Loucy (cell line): Measurements from ENCODE around the gene USH1C.

Experiments
- H2AFZ ChIP-seq: fragments of 200-600 bp; sonication (generic); 2 replicates; pipeline ENCODE4 v1.6.0; 2016; ENCODE audit warnings: antibody characterized with exemption, mild to moderate bottlenecking, low read length, moderate library complexity
- H3F3A ChIP-seq: fragments of 200-600 bp; 2 replicates; pipeline ENCODE4 v1.6.0; 2016; ENCODE audit warnings: antibody characterized with exemption, low read depth, mild to moderate bottlenecking
- H3K27me3 ChIP-seq: fragments of 200-600 bp; sonication (generic); 2 replicates; pipeline ENCODE4 v1.6.1; 2014; ENCODE audit warnings: low read length, mild to moderate bottlenecking; ENCODE audit not compliant: insufficient read depth, poor library complexity, severe bottlenecking
- H3K36me3 ChIP-seq: fragments of 200-600 bp; sonication (generic); 2 replicates; pipeline ENCODE4 v1.6.1; 2016; ENCODE audit warnings: low read length; ENCODE audit not compliant: insufficient read depth
- H3K4me1 ChIP-seq: fragments of 200-600 bp; sonication (generic); 2 replicates; pipeline ENCODE4 v1.5.1; 2014; ENCODE audit warnings: low read length, mild to moderate bottlenecking; ENCODE audit not compliant: insufficient read depth, poor library complexity, severe bottlenecking
- H3K4me2 ChIP-seq: fragments of 200-600 bp; sonication (generic); 2 replicates; pipeline ENCODE4 v1.6.0; 2014; ENCODE audit warnings: antibody characterized with exemption, low read length, low read depth, mild to moderate bottlenecking; ENCODE audit not compliant: poor library complexity, severe bottlenecking
- H3K4me3 ChIP-seq: fragments of 200-600 bp; sonication (generic); 2 replicates; pipeline ENCODE4 v1.5.1; 2014; ENCODE audit warnings: low read length, mild to moderate bottlenecking, mixed read lengths; ENCODE audit not compliant: poor library complexity, severe bottlenecking
- H3K79me2 ChIP-seq: fragments of 200-600 bp; sonication (generic); 2 replicates; pipeline ENCODE4 v1.6.1; 2014; ENCODE audit warnings: low read length; ENCODE audit not compliant: insufficient read depth
- H3K9ac ChIP-seq: fragments of 200-600 bp; sonication (generic); 2 replicates; pipeline ENCODE4 v1.6.0; 2014; ENCODE audit warnings: mild to moderate bottlenecking, low read depth, low read length, moderate library complexity; ENCODE audit not compliant: poor library complexity, severe bottlenecking
- H3K9me2 ChIP-seq: fragments of 200-600 bp; sonication (generic); replicated peaks from 2 replicates; pipeline ENCODE4 v1.6.1; 2016; ENCODE audit warnings: low read depth, low read length, mixed read lengths
- H3K9me3 ChIP-seq: fragments of 200-600 bp; sonication (generic); 2 replicates; pipeline ENCODE4 v1.6.1; 2014; ENCODE audit warnings: mild to moderate bottlenecking, antibody characterized with exemption, low read length, low read depth; ENCODE audit not compliant: insufficient read depth
- H4K20me1 ChIP-seq: fragments of 200-600 bp; sonication (generic); 2 replicates; pipeline ENCODE4 v1.6.0; 2014; ENCODE audit warnings: antibody characterized with exemption, low read length, mild to moderate bottlenecking; ENCODE audit not compliant: insufficient read depth, poor library complexity, severe bottlenecking
- CTCF ChIP-seq: fragments of 200-600 bp; sonication (generic); conservative IDR thresholded peaks from 2 replicates; pipeline ENCODE4 v1.5.1; 2014; ENCODE audit warnings: mild to moderate bottlenecking, antibody characterized with exemption, low read length
- EZH2phosphoT487 ChIP-seq: fragments of 200-600 bp; IDR thresholded peaks from 2 replicates; pipeline ENCODE4 v1.6.1; 2018; ENCODE audit warnings: antibody characterized with exemption, mild to moderate bottlenecking, moderate library complexity, borderline replicate concordance

USH1C gene

DNA sequence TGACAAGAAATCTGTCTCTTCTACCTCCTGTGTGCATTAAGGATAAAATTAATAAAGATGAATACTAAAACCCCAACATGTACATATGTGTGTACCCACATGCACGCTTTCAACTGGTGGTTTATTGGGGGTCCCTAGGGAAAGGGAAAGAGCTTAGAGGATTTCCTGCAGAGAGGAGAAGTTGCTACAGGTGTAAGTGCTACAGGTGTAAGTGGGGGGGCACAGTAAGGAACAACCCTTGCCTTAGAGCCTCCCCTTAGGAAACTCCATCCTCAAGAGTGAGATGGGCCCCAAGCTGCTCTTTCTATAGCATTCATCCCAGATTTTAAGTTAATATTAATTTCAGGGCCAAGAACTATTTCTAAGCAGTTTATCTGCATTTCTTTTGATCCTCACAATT lies 55.7 kb downstream of the USH1C start:
- Histone ChIP-seq H2AFZ (no peak overlapping the region), H3K27me3 (no peaks in the 10 kb centered on the region), H3K4me1 (no peaks in the 10 kb centered on the region), H3K9me3 (no peaks in the 10 kb centered on the region), H3F3A (no peaks in the 10 kb centered on the region), H3K4me3 (no peak overlapping the region), H3K4me2 (no peak overlapping the region), H3K9me2 (no peaks in the 10 kb centered on the region), H3K79me2 (no peaks in the 10 kb centered on the region), H4K20me1 (no peaks in the 10 kb centered on the region), H3K9ac (no peak overlapping the region), H3K36me3 (no peaks in the 10 kb centered on the region)
- TF ChIP-seq CTCF (no peak), EZH2phosphoT487 (no peak)

DNA sequence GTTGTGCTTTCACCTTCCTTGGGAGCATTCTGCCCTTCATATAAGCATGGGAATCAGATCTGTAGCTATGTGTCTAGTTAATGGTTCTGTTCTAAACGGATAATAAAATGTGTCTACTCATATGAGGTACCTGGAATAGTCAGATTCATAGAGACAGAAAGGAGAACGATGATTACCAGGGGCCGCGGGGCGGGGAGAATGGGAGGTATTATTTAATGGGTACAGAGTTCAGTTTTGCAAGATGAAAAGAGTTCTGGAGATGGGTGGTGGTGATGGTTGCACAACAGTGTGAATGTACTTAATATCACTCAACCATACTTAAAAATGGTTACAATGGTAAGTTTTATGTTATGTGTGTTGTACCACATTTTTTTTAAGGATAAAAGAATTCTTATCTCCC lies 57.6 kb downstream of the USH1C start:
- H3F3A ChIP-seq = no peaks in the 10 kb centered on the region
- H4K20me1 ChIP-seq = no peaks in the 10 kb centered on the region
- no peaks in the 10 kb centered on the region for H3K9me2 ChIP-seq
- no peaks in the 10 kb centered on the region for H3K79me2 ChIP-seq
- H3K36me3 ChIP-seq = no peaks in the 10 kb centered on the region
- H3K9me3 ChIP-seq = no peaks in the 10 kb centered on the region
- H3K9ac ChIP-seq = no peak overlapping the region
- H3K4me1 ChIP-seq = no peaks in the 10 kb centered on the region
- no peaks in the 10 kb centered on the region for H3K27me3 ChIP-seq
- H2AFZ ChIP-seq = no peak overlapping the region
- H3K4me2 ChIP-seq = no peak overlapping the region
- no peak for TF ChIP-seq CTCF
- TF ChIP-seq EZH2phosphoT487 = no peak
- no peak overlapping the region for H3K4me3 ChIP-seq

- H3K79me2 ChIP-seq = no peaks in the 10 kb centered on the region
- no peak overlapping the region for H3K9ac ChIP-seq
- no peaks in the 10 kb centered on the region for H3K36me3 ChIP-seq
- H2AFZ ChIP-seq = no peak overlapping the region
- H3K9me2 ChIP-seq = no peaks in the 10 kb centered on the region
- no peaks in the 10 kb centered on the region for H4K20me1 ChIP-seq
- no peak overlapping the region for H3K4me3 ChIP-seq
- H3K4me2 ChIP-seq = no peak overlapping the region
- H3F3A ChIP-seq = no peaks in the 10 kb centered on the region
- H3K27me3 ChIP-seq = no peaks in the 10 kb centered on the region
- no peaks in the 10 kb centered on the region for H3K4me1 ChIP-seq
- TF ChIP-seq EZH2phosphoT487 (no peak), CTCF (no peak)
- H3K9me3 ChIP-seq = no peaks in the 10 kb centered on the region
Observed at GRCh38 chr11:17483505-17483904, 60.7 kb downstream of the USH1C start.
